ENCODE results near the gene SLTM. TPM values are rescaled to one million over a fixed set of nuclear protein-coding genes. Genes with fewer than 3 reads are reported as not detected.

The SLTM gene
- total RNA-seq, 1 donor from 2014 or later = 48.1 TPM

Other genes with a start within 250 kb of the SLTM start
- gene ADAM10, start 184.0 kb downstream of the SLTM start, total RNA-seq = 246 and 318 TPM in 2 replicates
- 10.0 and 19.2 TPM in 2 replicates for gene MINDY2, start 162.4 kb downstream of the SLTM start, total RNA-seq
- gene RNF111, start 54.0 kb upstream of the SLTM start, total RNA-seq = 14.8 and 16.2 TPM in 2 replicates
- 30.1 and 55.7 TPM in 2 replicates for gene CCNB2, start 171.5 kb upstream of the SLTM start, total RNA-seq